NCI-H2196 treated with DMSO at 0.1 percent for 48 hours (cell line): ENCODE measurements around the gene IL5RA.

ENCODE experiments used
- DNase-seq: peaks from one replicate; lab custom pipeline; 2025; ENCODE audit not compliant: unreplicated experiment; lab: John Stamatoyannopoulos, UW

Gene IL5RA

GRCh38 chr3:3110299-3110630 is at the start of gene IL5RA:
IL5RA (minus strand) TSS chr3:3110374; CDS start chr3:3104984, 5,390 bp downstream.
- DNase-seq, result no peak

GRCh38 chr3:3157484-3157883 is 47.3 kb upstream of the IL5RA start:
- no peak for DNase-seq

DNA sequence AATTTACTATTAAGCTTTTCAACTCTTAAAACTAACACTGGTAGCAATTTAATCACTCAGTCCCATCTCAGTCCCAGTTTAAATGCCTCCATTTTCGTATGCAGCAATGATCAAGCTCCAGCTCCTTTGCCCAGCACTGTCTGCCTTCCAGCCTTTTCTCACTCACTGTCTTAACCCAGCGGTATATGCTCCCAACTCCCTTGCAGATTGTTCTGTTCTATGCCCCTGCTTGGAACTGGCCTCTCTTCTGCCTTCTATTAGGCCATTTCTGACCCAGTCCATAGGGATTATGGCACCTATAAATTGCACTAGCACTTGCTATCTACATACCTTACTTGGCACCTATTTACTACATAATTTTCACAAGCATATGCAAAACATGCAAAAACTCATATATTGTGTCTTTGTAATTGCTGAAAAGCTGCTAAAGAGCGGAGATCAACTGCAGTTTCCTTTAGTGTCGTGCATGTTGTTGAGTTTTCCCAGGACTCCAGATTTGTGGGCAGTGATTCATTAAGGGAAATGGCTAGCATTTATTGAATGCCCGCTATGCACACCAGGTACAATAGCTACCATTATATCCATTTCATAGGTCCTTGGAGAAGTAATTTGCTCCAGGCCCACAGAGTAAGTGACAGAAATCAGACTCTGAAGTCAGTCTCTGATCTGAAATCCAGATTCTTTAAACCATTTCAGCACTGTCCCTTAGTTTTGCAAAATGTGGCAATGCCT is 44.9 kb upstream of the IL5RA start:
- no peak for DNase-seq

DNA sequence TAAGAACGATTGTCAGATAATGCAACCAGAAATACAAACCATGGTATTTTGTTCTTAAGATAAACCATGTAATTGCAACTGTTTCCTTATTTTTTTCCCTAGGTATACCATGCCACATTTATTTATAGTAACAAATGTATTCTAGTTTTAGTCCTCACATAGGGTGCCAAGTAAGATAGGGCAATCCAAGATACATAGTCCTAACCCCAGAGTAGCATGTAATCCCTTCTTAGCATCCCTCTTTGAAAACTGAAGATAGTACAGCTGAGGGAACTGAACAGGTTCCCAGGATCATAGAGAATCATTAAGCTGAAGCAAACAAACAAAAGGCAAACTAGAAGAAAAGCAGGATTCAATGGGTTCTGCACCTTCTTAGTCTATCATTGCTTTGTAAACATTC is 41.3 kb upstream of the IL5RA start:
- no peak for DNase-seq

DNA sequence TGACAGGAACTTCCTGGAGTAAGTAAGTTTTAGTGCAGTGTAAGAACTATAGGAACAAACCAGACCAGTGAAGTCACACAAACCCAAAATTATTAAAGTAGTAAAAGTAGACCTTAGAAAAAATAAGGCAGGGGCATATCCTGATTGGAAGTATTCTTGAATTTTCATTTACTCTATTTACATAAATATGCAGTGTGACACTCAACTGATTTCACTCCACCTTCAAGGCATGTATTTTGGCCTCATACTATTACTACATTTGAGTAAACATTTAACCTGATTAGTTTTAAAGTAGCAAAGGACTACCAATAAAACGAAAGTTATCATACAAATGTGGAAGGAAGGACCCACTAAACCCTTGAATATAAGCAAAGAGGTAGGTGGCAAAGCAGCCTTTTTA is 39.4 kb upstream of the IL5RA start:
- no peak for DNase-seq

DNA sequence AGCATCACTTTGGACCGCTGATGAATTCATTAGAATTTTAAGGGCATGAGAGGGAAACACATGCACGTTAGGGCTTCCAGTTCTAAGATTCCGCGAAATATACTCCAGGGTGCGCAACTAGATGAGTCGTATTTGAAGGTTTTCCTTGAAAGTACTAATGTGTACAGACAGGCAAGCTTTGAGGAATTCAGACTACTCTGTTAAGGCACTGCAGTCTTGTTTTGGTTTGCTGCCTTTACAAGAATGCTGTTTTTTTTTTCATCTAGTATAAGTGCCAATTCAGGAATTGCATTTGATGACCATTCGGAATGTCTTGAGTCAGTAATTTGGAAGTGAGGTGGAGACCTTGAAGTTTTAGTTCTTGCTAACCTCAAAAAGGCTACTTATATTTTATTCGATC is 35.7 kb upstream of the IL5RA start:
- no peak for DNase-seq

GRCh38 chr3:3141939-3142338 is 31.8 kb upstream of the IL5RA start:
- DNase-seq, result no peak

DNA sequence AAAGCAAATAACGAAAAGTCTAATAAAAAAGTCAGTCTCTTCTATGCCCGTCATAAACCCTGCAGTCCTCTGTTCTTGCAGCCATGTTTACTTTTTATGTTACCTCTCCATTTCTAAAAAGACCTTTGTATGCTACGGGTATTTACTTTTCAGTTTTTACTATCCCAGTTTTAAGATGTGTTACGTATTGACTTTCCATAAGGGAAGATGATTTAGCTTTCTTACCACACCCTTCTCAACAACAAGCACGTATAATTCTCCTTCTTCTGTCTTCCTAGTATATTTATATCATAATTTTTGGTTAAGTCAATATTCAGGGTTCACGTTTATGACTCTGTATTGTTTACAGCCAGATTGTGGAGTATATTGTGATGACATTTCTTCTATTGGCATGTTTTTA is 27.4 kb upstream of the IL5RA start:
- no peak for DNase-seq

DNA sequence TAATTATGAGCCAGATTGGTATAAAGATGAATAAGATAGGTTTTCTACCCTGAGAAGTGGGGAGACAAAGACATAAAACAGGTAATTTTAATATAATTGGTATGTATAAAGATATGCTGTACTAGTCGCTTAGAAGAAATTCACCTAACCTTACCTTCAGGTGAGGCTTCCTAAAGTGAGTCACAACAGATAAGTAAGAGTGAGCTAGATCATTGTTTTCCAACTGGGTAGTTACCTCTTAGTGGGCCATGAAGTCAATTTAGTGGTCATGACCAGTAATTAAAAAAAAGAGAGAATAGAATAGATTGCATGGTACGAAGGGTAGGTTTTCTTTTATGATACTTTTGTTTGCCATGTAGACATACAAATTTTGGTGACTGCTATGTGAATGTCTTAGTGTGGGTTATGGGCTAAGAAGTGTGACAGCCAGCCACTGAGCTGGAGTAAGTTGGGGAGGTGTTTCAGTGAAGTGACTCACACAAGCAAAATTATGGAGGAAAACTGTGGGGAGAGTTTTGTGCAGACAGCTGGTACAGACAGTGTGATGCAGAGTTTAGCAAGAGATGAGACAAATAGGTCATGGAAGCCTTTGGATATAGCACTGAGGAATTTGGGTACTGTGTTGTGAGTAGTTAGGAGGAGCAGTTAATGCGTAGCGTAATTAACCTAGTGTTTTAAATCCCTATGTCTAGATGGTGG is 24.7 kb upstream of the IL5RA start:
- DNase-seq, result no peak

- no peak for DNase-seq
Observed at GRCh38 chr3:3133500-3133899, 23.3 kb upstream of the IL5RA start.

DNA sequence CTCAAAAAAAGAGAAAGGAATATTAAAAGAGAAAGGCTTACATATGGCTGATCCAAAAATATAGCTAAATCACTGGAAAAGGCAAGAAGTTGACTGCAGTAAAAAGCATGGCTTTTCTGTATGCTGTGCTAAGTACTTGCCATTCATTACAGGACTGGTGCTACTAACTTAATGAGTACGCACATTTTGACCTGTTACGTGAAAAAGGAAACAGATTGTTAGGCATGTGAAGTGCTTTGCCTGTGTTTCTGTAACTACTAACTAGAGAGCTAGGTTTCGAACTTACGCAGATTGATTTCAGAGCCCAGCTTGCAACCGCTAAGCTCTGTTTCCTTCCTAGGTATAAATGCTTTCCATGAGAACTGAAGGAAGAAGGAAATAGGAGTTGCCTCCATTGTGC is 19.4 kb upstream of the IL5RA start:
- no peak for DNase-seq

- no peak for DNase-seq
Observed at GRCh38 chr3:3127432-3128010, 17.3 kb upstream of the IL5RA start.

- DNase-seq, result peak; percentile 59
Observed at GRCh38 chr3:3126477-3127431, 16.6 kb upstream of the IL5RA start, which contains the start of gene TRNT1. TRNT1 (plus strand) TSS chr3:3126940; CDS start chr3:3129041, 2,101 bp downstream.

DNA sequence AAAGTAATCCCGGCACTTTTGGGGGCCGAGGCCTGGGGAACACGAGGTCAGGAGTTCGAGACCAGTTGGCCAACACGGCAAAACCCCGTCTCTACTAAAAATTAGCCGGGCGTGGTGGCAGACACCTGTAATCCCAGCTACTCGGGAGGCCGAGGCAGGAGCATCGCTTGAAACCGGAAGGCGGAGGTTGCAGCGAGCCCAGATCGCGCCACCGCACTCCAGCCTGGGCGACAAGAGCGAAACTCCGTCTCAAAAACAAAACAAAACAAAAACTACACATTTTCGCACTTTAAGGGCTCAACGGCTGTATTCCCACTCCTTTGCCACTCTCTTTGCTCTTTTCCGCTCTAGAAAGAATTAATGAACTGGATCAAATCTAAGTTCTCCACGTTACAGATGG is 15.8 kb upstream of the IL5RA start:
- no peak for DNase-seq

DNA sequence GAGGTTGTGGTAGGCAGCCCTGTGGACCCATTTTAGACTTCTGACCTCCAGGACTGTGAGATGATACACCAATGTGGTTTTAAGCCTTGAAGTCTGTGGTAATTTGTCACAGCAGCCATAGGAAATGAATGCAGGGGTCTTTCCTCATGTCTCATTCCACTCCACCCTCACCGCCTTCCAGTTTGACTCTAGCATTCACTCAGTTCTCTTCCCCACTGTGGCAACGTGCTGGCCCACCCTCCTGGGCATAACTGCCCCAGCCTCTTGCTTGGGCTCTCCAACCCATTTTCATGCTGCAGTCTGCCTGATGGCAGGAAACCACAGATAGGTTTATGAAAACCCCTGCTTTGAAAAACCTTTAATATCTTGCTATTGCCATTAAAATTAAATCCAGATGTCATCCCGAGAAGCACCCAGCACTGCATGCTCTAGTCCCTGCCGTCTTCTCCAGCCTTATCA is 9.2 kb upstream of the IL5RA start:
- DNase-seq, result no peak

GRCh38 chr3:3117651-3118050 is 7.5 kb upstream of the IL5RA start:
- no peak for DNase-seq

DNA sequence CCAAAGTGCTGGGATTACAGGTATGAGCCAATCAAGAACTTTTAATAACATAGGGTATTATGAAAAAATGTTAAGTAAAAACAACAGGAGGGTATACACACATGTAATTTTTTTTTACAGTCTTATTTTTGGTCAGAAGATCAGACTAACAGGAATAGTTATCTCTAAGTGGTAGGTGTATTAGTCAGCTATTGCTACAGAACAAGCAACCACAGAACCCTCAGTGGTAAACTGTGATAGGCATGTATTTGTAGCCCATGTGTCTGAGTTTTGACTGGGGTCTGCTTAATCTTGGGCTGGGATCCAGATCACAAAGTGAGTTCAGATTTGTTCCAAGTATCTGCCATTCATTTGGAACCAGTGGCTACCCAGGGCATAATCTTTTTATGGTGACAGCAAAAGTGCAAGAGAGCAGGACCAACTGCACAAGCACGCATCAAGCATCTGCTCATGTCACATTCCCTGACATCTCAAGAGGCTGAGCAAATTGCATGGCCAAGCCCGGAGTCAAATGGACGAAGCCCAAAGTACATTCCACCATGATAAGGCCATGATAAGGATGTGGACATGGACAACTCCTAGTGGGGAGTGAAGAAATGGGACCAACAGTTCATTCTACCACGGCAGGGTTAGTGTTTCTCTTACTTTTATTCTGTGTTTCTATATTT is 3.0 kb upstream of the IL5RA start:
- no peak for DNase-seq

DNA sequence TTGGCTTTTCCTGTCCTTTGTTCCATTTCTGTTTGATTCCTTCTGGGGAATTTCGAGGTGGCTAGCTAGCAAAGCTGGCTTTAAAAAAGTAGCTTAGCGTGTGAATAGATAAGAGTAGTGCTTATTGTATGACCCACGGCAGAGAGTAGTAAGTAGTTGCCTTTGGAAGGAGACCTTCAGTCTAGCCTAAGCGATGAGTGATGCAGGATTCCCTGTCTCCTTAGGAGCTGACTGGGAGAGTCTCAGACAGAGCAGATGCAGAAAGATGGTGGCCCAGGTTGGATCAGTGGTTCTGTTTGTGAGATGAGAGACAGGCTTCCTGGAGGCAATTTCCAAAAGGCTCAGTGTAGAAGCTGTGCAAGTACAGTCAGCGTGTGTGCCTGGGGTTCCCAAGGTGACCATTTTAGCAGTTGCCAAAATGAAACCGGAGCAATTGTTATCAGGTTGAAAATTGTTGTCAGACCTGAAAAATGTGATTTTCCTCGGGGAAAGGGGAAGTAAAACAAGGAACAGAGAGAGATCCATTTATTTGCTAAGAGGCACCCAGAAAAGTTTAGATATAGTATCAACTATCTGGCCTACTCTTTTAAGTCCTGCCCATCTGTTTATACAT is 681 bp upstream of the IL5RA start:
- DNase-seq, result no peak

DNA sequence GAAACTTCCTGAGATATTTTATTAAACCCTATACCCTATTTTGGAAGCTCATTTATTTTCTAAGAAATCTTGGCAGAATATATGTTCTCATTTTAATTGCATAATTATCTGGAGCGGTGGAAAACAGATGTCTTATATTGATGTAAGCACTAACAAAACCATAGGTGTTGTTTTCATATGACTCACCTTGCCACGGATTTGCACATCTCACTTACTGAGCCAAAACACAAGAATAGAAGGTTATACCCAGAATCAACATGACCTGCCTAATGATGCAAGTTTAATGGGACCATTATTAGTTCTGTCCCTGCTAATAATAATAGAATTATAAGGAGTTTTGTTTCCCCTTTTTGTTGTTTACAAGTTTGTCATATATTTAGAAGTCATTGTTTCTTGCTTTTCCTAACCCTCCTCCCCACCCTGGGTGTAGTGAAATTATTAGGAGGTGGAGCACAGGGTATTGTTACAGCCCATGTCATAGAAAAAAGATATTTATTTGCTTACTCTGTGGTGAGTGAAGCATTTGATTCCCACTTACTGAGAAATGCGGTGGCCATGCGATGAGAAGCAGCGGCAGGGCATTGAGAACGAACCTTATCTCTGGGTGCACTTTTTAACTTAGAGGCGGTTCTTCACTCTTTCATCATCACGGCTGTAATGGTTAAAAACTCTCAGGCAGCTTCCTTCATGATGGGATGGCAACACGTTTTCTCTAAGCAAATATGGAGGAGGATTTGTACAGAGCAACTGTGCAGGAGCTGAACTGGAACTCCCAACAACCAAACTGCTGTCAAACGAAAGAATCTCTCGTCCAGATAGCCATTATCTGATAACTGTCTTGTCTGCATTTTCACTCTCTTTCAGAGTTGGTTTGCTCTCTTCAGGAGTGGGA is 521 bp downstream of the IL5RA start:
- DNase-seq, result no peak
